HEK293 (cell line): Measurements from ENCODE around the gene ARHGEF12.

Experiments
- CTCF ChIP-seq: fragments of 450-650 bp; formaldehyde crosslinking; IDR thresholded peaks from 2 replicates; pipeline ENCODE4 v1.5.1; 2016; ENCODE audit warnings: missing biosample characterization, missing genetic modification characterization
- HOXA7 ChIP-seq: sonication (generic); formaldehyde crosslinking; IDR thresholded peaks from 2 replicates; pipeline ENCODE4 v1.8.1; 2022; ENCODE audit warnings: missing genetic modification reagents, borderline replicate concordance
- PRDM4 ChIP-seq: fragments of 450-650 bp; formaldehyde crosslinking; IDR thresholded peaks from 2 replicates; pipeline ENCODE4 v1.5.1; 2017; ENCODE audit warnings: missing biosample characterization, missing genetic modification characterization
- SP2 ChIP-seq: fragments of 450-650 bp; formaldehyde crosslinking; IDR thresholded peaks from 2 replicates; pipeline ENCODE4 v1.5.1; 2016; ENCODE audit warnings: missing biosample characterization, missing genetic modification characterization
- ZBTB11 ChIP-seq: fragments of 450-650 bp; formaldehyde crosslinking; conservative IDR thresholded peaks from 2 replicates; pipeline ENCODE4 v1.5.1; 2016; ENCODE audit warnings: low read depth, missing biosample characterization, missing genetic modification characterization
- ZBTB17 ChIP-seq: fragments of 450-650 bp; formaldehyde crosslinking; IDR thresholded peaks from 2 replicates; pipeline ENCODE4 v1.5.1; 2016; ENCODE audit warnings: missing biosample characterization, missing genetic modification characterization
- ZBTB8A ChIP-seq: fragments of 450-650 bp; formaldehyde crosslinking; IDR thresholded peaks from 2 replicates; pipeline ENCODE4 v1.5.1; 2016; ENCODE audit warnings: missing biosample characterization, missing genetic modification characterization
- ZNF280D ChIP-seq: fragments of 450-650 bp; formaldehyde crosslinking; IDR thresholded peaks from 2 replicates; pipeline ENCODE4 v1.5.1; 2016; ENCODE audit warnings: missing biosample characterization, missing genetic modification characterization
- ZNF391 ChIP-seq: fragments of 450-650 bp; formaldehyde crosslinking; IDR thresholded peaks from 2 replicates; pipeline ENCODE4 v1.5.1; 2016; ENCODE audit warnings: low read depth, missing biosample characterization, missing genetic modification characterization, borderline replicate concordance
- ZNF629 ChIP-seq: fragments of 450-650 bp; formaldehyde crosslinking; IDR thresholded peaks from 2 replicates; pipeline ENCODE4 v1.5.1; 2017; ENCODE audit warnings: missing biosample characterization, missing genetic modification characterization
- ZNF639 ChIP-seq: fragments of 450-650 bp; formaldehyde crosslinking; IDR thresholded peaks from 2 replicates; pipeline ENCODE4 v1.5.1; 2016; ENCODE audit warnings: missing biosample characterization, missing genetic modification characterization
- ZNF830 ChIP-seq: fragments of 450-650 bp; IDR thresholded peaks from 2 replicates; pipeline ENCODE4 v1.5.0; 2018; ENCODE audit warnings: missing biosample characterization, missing genetic modification characterization, low read depth, mild to moderate bottlenecking, moderate library complexity

GRCh38 chr11:120332822-120333716, 3.1 kb upstream of the ARHGEF12 start:
- TF ChIP-seq ZNF391 (tag by site-specific recombination) (no peak), CTCF (tag by site-specific recombination) (no peak), ZNF830 (tag by site-specific recombination) (no peak), ZNF280D (tag by site-specific recombination) (no peak), SP2 (tag by site-specific recombination) (no peak), PRDM4 (tag by site-specific recombination) (no peak), ZBTB17 (tag by site-specific recombination) (no peak), ZNF639 (tag by site-specific recombination) (no peak), ZBTB8A (tag by site-specific recombination) (no peak), ZNF629 (tag by site-specific recombination) (no peak), ZBTB11 (tag by site-specific recombination) (no peak), HOXA7 (CRISPR knock-in tag) (no peak)
